Measurements from ENCODE around the gene SPTLC3. TPM values are rescaled to one million over a fixed set of nuclear protein-coding genes. Genes with fewer than 3 reads are reported as not detected.

SPTLC3 gene
- total RNA-seq, 1 donor from 2014 or later = 24.5 TPM

- no peak for DNase-seq (ENCODE audit: low spot score)
- no peak for ATAC-seq
Measured at GRCh38 chr20:13174402-13174801, 165.6 kb downstream of the SPTLC3 start.

DNA sequence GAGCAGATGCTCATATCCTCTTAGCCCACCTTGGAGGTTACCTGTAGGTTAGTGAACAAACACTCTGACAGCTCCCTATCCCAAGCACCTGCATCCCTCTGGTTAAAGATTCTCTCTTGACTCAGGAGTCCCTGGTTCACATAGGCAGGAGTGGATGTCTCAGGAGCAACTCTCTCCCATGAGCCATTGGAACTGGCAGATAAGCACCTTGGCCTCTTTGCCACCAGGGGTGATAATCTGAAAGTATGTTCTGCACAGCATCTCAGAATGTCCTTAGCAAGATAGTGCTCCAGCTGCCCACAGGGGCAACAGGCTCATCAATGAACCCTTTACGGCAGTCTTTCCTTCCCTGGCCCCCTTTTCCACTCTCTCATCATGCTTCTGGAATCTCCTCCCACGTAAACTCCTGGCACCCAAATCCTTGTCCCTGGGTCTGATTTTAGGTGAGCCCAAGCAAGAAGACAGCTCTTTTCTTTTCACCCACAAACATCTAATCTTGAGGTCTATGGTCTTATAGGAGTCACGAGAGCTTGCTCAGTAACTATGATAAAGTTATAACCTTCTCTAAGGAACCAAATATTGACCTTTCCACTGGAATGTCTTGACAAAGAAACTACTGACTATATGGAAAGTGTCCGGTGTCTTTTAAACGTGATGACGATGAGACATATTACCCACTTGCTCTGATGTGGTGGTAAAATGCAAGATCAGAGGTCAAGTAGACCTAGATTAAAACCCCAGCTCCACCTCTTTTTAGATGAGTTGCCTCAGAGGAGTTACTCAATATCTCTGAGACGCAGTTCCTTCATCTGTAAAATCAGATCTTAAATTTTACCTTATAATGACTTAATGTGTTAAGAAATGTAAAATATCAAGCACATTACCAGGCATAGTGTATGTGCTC is 172.5 kb downstream of the SPTLC3 start:
- DNase-seq (ENCODE audit: low spot score) (no peak), ATAC-seq (no peak)

DNA sequence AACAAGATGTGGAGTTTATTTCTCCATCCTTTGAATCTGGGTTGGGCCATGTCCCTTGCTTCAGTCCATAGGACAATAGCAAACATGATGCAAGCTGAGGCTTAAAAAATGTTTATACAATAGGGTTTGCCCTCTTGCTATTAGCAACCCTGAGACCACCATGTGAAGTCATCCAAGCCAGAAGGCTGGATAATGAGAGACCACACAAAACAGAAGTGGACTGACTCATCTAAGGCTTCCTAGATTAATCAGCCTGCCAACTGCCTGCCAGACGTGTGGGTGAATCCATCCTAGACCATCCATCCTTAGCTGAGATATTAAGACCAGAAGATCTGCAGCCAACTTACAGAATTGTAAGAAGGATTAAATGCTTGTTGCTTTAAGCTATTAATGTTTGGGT is 174.2 kb downstream of the SPTLC3 start:
- ATAC-seq (no peak), DNase-seq (ENCODE audit: low spot score) (no peak)

DNA sequence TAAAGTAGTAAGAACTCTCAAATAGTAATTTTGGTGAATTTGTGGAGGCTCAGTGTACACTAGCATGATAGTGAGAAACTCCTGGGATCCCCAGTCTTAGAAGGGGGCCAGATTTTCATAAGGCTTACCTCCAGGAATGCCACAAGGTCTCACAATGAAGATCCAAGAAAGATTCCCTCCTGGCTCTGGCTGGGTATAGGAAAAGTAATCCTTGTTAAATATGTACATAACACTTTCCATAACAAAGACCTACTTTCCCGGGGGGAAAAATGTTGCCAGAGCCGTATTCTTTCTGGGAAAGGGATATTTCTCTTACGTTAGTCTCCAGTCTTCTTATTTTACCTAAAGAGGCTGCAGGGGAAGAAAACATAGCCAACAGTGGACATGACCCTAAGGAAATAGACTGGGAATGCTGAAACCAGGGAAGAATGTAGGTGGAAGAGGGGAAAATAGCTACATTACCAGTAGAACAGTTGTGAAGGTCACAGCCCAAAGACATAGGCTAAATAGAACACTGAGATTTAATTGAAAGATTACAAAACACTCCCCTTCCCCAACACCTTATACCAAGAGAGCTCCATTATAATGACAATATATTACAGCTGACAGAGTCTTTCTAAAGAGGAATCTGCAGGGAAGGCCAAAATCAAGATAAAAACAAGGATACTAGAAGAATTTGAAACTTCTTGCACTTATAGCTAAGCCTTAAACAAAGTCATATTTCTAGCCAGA is 177.4 kb downstream of the SPTLC3 start:
- ATAC-seq (no peak), DNase-seq (ENCODE audit: low spot score) (no peak)

- no peak for ATAC-seq
Measured at GRCh38 chr20:13187899-13188298, 179.1 kb downstream of the SPTLC3 start.

GRCh38 chr20:13199279-13199678 is 190.5 kb downstream of the SPTLC3 start:
- DNase-seq (ENCODE audit: low spot score) (no peak), ATAC-seq (no peak)

More at GRCh38 chr20:13187899-13188298, 179.1 kb downstream of the SPTLC3 start:
- no peak for DNase-seq (ENCODE audit: low spot score)

DNA sequence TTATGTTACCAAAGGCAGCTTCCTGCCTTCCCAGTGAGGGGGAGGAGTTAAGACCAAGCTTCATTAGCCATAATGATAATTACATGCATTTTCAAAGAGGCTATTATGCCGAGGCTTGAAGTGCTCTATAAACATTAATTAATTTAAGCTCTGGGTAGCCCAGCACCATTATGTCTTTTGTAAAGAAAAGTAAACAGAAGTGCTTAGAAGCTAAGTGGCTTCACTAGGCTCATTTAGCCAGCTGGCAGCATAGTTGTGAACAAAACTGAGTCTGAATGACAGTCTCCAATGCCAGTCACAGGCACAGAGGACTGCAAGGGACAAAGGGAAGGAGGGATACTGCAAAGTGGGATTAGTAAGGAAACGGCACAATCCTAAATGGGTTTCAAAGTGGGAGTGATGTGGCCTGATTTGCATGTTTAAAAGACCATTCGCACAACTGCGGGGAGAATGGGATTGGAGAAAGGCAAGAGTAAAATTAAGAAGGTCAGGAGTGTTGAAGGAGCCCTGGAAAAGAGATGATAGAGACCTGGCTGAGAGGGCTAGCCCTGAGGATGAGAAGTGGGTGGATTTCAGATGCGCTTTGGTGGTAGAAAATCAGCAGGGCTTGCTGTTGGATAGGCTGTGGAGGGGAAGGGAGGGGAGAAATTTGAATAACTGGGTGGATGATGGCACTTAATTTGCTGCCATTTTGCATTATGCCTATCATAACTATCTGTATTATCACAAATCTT is 192.2 kb downstream of the SPTLC3 start:
- DNase-seq (ENCODE audit: low spot score) (no peak), ATAC-seq (no peak)

GRCh38 chr20:13202565-13202964 is 193.8 kb downstream of the SPTLC3 start:
- ATAC-seq (no peak), DNase-seq (ENCODE audit: low spot score) (no peak)

DNA sequence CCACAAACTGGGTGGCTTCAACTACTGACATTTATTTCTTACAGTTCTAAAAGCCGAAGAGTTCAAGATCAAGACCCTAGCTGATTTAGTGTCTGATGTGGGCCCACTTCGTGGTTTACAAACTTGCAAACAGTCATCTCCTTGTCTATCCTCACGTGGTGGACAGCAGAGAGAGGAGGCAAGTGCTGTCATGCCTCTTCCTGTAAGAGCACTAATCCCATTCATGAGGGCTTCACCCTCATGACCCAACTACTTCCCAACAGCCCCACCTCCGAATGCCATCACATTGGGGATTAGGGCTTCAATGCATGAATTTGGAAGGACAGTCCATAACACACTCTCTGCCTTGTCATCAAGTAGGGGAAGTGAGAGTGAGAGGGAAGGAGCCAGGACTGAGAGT is 196.7 kb downstream of the SPTLC3 start:
- DNase-seq (ENCODE audit: low spot score) (no peak), ATAC-seq (no peak)

- DNase-seq (ENCODE audit: low spot score) (no peak), ATAC-seq (peak; percentile 66)
Measured at GRCh38 chr20:13205848-13206434, 197.2 kb downstream of the SPTLC3 start.

GRCh38 chr20:13207016-13207415 is 198.2 kb downstream of the SPTLC3 start:
- DNase-seq (ENCODE audit: low spot score) (no peak), ATAC-seq (no peak)

DNA sequence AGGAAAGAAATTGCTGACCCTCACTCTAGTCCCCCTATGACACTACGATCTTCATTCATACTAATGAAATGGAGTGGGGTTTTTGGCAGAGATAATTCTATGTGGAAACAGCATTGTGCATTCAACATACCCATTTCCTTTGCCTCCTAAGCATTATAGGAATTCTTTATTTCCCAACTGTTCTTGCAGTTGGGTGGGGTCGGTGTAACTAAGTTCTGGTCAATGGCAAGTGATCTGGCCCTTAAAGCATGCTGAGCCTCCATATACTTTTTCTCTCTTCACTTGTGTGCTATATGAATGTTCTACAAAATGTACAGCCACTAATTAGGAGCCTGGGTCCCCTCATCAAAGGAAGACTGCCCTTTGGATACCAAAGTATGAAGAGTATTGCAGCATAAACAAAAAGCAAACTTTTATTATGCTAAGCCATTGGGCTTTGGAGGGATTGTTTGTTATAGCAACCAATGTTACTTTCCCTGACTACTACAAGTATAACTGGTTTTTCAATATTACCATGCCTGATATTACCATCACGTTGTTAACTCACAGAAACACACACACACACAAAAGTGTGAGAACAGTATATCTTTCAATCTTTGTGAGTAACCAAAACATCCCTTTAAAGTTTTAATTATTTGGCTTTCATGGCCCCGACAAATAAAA is 203.3 kb downstream of the SPTLC3 start:
- ATAC-seq (no peak), DNase-seq (ENCODE audit: low spot score) (no peak)

- no peak for ATAC-seq
- DNase-seq (ENCODE audit: low spot score) = no peak
Measured at GRCh38 chr20:13212750-13213149, 204.0 kb downstream of the SPTLC3 start.

GRCh38 chr20:13213335-13213734 is 204.6 kb downstream of the SPTLC3 start:
- no peak for DNase-seq (ENCODE audit: low spot score)
- no peak for ATAC-seq

GRCh38 chr20:13216533-13216932 is 207.8 kb downstream of the SPTLC3 start:
- ATAC-seq = peak; percentile 50

More at GRCh38 chr20:13216533-13216932, 207.8 kb downstream of the SPTLC3 start:
- peak; percentile 62 for DNase-seq (ENCODE audit: low spot score)

Other genes with a start within 250 kb of the SPTLC3 start
- gene ISM1, start 212.3 kb downstream of the SPTLC3 start, total RNA-seq = 3.1 TPM